GM18498 (cell line): ENCODE data around the gene RNASE12.
"Not testable (repeated sequence)": the region's sequence is repeated elsewhere in the genome, so short reads cannot be mapped to it uniquely, and the experiment has no call there.

Source experiments
- ATAC-seq: cut with Tn5 transposase; IDR thresholded peaks from one replicate; pipeline ENCODE4 v1.9.1; 2021; ENCODE audit warnings: mild to moderate bottlenecking, moderate library complexity; ENCODE audit not compliant: unreplicated experiment

Gene RNASE12

DNA sequence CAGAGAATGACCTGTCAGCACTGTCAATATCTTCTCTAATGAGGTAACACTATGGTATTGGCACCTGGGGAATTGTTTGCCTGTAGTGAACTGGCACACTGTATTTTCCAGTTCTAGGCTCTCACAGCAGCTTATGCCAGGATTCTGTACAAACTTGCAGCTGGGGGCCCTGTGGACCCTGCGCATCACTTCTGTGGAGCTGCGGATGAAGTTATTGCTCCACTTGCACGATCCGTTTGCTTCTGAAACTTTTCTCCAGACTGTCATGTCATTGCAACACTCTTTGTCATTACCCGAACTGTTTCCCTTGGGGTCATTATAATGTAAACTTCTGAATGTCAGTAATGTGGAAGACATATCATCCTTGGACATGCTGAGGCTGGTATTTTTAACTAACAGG is 7.3 kb downstream of the RNASE12 start:
- no peak for ATAC-seq

DNA sequence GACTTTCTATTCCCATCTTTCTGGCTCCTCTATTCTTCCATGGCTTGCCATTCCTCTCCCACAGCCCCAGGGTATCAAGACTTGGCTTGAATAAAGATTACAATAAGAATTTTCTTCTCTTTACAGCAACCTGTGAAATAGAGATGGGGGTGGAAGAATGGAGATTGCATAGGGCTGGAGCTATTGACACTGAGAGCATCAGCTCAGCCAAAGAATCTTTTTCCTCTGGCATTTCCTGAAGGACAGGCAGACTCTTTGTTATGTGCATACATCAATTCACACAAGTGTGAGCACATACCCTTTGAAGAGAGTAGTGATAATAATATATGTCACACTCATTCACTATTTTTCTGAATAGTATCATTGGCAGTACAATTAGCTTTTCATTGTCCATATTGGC is 8.0 kb downstream of the RNASE12 start:
- no peak for ATAC-seq

DNA sequence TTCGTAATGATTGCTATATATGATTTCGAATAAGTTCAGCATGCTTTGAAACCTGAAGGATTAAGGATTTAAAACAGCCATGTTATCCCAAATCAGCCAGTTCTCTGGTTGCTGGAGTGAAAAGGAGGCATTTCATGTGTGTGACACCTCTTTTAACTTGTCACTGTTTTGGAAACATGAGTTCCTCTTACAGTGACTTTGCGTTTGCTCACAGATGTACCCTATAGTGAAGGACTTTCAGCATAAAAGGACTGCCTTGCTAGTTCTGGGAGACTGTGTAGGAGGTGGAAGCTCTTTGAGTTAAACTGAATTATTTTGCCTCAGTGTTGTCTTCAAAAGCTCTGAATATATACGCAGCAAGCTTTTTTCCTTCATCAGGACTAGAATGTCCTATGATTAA is 10.9 kb downstream of the RNASE12 start:
- ATAC-seq: no peak

DNA sequence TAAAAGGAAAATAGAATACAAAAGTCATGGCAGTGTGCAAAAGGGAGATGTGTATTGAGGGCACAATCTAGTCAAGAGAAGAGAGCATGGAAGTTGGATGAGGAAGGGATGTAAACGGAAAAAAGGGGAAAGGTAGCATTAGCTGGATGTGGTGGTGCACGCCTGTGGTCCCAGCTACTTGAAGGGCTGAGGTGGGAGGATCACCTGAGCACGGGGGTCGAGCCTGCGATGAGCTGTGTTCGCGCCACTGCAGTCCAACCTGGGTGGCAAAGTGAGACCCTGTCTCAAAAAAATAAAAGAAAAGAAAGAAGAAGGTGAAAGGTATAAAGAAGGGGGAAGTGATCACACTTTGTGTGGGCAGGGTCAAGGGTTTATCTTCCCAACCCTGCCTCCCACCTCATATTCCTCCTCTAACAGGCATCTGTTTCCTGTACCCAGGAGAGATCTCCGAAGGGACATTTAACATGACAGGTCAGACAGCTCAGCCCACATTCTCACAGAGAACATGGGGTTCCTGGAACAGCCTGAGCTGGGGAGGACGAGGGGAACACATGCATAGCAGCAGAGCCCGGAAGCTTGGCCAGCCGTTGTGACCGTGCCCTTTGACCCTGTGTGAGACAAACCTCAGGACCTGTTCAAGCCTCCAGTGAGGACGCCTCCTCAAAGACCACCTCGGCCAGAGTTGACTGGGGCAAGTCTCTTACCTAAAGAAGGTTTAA is 12.2 kb downstream of the RNASE12 start:
- ATAC-seq: no peak

DNA sequence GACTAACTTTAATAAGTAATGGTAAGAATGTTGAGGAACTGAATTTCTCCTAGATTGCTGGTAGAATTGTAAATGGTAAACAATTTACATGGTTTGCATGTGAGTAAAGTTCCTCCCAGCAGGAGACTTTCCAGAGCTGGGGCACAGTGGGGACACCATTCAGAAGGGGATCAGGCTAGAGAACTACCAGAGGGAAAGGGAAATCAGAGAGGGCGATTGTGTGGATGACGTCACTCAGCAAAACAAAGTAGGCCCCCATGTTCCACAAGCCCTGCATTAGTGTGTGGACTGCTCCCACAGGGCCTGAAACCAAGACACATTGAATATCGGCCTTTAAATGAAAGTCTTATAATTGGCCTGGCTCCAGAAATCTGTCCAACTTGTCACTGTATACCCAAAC is 12.9 kb downstream of the RNASE12 start:
- ATAC-seq: no peak

DNA sequence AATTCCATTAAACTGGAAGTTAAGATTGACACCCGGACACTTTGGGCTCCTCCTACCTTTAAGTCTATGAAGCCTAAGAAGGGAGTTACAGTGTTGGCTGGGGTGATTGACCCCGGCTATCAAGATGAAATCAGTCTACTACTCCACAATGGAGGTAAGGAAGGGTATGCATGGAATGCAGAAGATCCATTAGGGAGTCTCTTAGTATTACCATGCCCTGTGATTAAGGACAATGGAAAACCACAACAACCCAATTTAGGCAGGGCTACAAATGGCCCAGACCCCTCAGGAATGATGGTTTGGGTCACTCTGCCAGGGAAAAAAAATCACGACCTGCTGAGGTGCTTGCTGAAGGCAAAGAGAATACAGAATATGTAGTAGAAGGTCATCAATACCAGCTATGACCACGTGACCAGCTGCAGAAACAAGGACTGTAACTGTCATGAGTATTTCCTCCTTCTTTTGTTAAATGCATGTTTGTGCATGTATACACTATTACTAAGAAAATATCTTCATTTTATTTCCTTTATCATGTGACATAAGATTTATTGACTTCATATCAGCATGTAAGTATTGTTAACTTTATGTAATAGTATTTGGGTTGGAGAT is 18.7 kb downstream of the RNASE12 start:
- ATAC-seq: not testable (repeated sequence)

DNA sequence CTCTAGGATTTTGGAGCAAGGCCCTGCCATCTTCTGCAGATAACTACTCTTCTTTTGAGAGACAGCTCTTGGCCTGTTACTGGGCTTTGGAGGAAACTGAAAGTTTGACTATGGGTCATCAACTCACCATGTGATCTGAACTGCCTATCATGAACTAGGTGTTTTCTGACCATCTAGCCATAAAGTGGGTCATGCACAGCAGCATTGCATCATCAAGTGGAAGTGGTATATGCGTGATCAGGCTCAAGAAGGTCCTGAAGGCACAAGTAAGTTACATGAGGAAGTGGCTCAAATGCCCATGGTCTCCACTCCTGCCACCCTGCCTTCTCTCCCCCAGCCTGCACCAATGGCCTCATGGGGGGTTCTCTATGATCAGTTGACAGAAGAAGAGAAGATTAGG is 20.5 kb downstream of the RNASE12 start:
- ATAC-seq: not testable (repeated sequence)

DNA sequence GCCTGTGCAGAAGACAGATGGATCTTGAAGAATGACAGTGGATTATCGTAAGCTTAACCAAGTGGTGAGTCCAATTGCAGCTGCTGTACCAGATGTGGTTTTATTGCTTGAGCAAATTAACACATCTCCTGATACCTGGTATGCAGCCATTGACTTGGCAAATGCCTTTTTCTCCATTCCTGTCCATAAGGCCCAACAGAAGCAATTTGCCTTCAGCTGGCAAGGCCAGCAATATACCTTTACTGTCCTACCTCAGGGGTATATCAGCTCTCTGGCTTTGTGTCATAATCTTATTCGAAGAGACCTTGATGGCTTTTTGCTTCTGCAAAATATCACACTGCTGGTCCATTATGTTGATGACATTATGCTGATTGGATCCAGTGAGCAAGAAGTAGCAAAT is 21.3 kb downstream of the RNASE12 start:
- not testable (repeated sequence) for ATAC-seq

DNA sequence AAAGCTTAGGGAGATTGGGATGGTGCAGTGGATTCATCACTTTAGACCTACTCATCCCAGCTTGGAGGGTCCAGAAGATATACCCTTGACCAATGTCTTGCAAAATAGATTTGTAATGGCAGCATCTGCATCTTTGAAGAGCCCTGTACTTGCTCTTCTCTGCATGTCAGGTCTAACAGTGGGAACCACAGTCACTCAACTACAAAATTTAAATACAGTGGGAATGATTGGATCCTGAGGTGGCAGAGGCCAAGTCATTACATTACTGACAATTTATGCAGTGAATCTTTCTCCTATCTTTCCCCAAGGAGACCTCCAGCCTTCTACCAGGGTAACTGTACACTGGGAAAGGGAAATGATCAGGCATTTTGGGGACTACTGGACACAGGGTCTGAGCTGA is 22.1 kb downstream of the RNASE12 start:
- ATAC-seq: no peak

DNA sequence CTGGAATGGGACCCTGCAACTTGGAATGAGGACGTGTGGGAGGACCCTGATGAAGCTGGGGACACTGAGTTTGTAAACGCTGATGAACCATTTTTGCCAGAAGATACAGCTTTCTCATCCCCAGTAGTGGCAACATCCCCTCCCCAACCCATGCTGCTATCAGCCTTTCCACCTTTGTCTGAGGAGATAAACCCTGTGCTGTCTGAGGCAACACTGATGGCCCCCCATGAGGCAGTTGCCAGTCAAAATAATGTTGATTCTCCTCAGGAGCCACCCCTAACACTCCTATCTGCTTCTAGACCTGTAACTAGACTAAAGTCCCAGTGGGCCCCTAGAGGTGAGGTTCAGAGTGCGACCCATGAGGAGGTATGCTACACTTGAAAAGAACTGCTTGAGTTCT is 22.8 kb downstream of the RNASE12 start:
- no peak for ATAC-seq

DNA sequence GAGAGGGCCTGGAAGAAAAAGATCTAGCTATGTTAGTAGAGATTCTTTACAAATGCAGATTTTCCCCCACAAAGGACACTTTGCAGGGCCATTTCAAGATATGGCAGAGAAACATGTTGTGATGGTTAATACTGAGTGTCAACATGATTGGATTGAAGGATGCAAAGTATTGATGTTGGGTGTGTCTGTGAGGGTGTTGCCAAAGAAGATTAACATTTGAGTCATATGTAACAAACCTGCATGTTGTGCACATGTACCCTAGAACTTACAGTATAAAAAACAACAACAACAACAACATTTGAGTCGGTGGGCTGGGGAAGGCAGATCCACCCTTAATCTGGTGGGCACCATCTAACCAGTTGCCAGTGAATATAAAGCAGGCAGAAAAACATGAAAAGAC is 24.0 kb downstream of the RNASE12 start:
- ATAC-seq: not testable (repeated sequence)

DNA sequence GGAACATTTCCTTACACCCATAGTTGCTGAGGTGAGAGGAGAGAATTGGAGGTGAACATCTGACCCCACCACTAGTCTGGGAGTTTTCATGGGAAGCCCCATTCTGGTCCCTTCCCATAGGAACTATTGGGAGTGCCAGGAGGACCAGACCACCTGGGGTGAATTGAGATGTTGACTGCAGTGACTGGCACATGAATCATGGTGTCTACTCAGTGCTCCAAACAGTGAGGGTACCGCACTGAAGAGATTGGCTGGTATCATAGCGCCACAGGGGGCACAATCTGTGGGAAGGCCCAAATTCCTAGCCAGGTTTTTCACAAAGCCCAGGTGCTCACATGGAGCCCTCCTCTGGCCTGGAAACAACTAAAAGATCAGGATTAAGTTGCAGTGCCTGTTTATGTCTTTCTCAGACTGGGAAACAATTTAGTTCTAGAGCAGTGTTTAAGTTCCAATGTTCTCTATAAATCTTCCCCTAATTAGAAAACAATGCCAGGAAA is 26.6 kb downstream of the RNASE12 start:
- ATAC-seq: no peak

DNA sequence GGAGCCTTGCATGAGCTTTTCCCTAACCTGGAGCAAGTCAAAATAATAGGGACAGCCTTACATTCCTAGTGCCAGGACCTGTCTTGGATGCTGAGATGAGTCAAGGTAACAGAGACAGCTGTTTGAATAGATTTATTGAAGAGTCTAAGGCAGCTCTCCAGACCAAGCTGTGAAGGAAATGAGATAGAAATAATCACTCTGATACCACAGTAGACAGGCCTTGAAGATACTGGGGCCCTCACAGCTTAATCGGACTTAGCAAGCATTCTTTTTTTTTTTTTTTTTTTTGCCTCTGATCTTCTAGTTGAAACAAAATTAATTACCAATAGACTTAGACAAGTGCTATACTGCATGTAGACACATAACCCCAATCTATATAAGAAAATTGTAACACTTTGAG is 27.2 kb downstream of the RNASE12 start:
- ATAC-seq: no peak

DNA sequence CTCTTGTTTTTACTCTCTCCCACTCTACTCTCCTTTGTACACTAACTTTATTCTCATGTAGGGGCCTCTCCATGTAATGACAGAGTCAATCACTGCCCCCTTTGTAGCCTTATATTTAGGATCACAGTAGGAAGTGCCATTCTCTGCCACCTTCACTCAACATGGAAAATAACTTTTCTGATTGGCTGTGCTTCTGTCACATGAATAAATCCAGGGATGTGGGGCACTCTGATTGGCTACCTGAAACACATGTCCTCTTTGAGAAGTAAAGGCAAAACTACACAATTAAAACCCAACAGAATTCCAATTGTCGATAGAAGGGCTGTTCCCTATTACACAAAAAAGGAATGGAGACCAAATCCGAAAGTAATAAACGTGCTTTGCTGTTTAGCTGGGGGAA is 30.2 kb downstream of the RNASE12 start, which contains the start of gene RNASE9:
RNASE9 (minus strand) TSS at position 87 of the 400 bp plus-strand sequence.
- ATAC-seq: no peak

DNA sequence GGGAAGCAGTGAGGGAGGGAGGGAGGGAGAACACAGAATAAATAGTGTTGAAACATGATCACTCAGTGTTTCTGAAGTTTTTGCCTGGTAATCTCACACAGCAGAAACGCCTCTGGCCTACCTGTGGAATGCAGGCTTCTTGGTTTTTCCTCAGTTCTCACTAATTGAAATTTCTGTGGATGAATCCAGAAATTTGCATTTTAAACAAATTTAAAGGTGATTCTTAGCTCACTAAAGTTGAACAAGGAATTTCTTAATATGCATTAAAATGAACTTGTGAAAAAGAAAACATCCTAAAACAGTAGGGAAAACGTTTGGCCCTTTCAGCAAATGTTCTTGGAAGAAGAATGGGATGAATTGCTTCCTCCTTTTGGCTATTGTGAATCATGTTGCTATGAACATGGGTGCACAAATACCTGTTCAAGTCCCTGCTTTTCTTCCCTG is 31.7 kb downstream of the RNASE12 start:
- ATAC-seq: no peak

DNA sequence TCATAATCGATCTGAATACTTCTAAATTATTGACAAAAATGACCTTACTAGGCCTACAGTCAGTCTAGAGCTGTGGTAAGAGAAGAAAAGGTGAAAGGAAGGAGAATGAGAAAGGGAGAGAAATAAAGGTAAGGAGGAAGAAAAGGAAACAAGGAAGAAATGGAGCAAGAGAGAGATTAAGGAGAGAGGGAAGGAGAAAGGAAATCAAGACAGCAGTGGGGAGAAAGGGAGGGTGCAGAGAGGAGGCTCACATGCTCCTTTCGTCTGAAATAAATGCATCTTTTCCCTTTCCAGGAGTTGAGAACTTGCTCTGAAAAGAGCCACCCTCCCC is 34.0 kb downstream of the RNASE12 start:
- no peak for ATAC-seq

DNA sequence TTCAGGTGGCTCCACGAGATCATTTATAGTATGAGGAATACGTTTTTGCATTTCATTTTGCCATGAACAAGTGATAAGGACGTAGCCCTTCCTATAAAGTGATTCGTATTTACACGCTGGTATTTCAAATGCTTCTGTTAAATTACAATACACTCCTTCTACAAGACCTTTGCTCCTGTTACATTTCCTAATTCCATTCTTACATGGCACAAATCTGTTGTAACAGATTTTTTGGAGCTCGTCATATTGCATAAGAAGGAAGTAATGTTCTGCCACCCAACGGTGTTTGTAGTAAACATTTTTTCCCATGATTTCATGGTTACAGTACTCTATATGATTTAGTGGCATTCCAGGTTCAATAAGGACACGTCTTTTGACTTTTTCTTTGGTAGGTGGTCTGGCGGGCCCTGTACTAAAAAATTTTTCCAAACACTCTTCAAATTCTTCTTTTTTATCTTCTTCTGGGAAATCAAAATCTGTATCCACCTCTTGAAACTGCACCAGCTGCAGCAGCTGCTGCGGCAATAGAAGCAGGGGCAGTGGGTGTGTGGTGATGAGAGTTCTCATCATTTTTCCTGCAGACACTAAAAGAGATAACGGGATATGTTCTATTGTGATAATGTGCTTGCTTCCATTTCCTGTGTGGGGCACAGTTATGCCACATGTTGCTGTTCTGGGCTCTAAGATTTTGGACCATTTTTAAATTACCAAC is 34.5 kb downstream of the RNASE12 start:
- ATAC-seq: no peak

DNA sequence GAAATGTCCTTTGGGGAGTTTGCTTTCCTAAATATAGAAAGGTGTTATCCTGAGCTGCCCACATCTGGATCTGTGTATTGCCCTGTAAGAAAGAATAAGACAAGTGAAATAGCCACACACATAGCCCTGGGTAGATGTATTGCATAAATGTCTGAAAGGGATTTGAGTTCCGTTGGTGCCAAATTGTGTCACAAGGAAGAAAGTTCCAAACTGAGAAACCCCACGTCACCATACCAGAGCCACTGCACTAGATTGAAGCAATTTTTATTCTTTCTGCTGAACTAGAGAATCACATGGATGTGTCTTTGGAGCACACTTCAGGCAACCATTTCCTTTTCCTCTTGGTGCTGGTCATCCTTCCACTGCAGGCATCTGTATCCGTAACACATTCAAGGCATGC is 35.3 kb downstream of the RNASE12 start:
- no peak for ATAC-seq

DNA sequence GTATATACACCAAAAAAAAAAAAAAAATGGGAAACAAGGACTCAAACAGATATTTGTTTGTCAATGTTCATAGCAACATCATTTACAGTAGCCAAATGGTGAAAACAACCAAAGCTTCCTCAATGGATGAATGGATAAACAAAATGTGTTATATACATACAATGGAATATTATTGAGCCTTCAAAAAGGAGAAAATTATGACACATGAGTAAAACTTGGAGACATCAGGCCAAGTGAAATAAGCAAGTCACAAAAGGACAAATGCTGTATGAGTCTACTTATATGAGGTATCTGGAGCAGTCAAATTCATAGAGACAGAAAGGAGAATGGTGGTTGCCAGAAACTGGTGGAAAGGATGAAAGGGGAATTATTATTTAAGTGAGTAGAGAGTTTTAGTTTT is 38.2 kb downstream of the RNASE12 start:
- no peak for ATAC-seq

DNA sequence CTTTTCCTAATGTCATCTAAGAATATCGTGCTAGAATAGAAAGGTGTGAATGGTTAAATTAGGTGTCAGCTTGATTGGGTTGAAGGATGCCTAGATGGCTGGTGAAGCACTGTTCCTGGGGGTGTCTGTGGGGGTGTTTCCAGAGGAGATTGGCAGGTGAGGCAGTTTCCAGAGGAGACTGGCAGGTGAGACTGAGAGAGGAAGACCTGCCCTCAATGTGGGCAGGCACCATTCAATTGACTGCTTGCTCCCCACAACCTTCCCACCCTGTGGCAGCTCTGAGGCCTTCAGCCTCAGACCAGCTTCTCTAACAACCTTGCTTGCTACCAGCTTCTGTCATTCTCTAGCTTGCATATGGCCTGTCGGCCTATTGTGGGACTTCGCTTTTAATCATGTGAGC is 39.6 kb downstream of the RNASE12 start:
- no peak for ATAC-seq

DNA sequence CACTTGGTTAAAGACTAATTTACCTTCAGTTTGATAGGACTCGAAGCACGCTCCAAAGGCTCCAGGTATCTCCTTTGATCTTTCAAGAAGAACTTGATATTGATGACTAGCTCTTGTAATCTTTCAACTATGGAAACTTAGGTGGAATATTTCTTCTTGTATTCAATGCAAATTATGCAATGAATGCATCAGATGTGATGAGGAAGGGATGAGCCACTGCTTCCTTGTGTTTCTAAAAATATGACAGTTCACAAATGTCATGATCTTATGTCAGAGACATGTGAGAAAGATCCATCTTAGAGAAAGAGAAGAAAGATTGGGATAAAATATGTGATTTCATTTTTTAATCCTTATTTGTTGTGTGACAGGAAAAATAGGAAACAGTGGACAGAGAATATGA is 40.2 kb downstream of the RNASE12 start:
- no peak for ATAC-seq
